Stomach (tissue), 4 donors: Measurements from ENCODE around the gene VAV3.

ENCODE experiments used
- EP300 ChIP-seq: sonication (generic); formaldehyde crosslinking; IDR thresholded peaks from one replicate; pipeline ENCODE4 v1.6.1; 2017; ENCODE audit warnings: antibody characterized with exemption
- POLR2A ChIP-seq, 4 donors: fragments of 450-650 bp; IDR thresholded peaks; one replicate each; pipeline ENCODE4 v1.6.1; 2016; ENCODE audit warnings: antibody characterized with exemption in 4 of 4, control low read depth in 2 of 4, mild to moderate bottlenecking in 1 of 4, moderate library complexity in 1 of 4
- TF ChIP-seq, protein P1 (sequence below), 7 experiments: fragments of 450-650 bp in 4 of 7; fragments of 200-600 bp in 3 of 7; sonication (generic) in 3 of 7; IDR thresholded peaks; one replicate each; pipeline ENCODE4 v1.5.1; 2016 to 2019; ENCODE audit warnings: antibody characterized with exemption in 7 of 7, control low read depth in 2 of 7, mild to moderate bottlenecking in 1 of 7

DNA sequence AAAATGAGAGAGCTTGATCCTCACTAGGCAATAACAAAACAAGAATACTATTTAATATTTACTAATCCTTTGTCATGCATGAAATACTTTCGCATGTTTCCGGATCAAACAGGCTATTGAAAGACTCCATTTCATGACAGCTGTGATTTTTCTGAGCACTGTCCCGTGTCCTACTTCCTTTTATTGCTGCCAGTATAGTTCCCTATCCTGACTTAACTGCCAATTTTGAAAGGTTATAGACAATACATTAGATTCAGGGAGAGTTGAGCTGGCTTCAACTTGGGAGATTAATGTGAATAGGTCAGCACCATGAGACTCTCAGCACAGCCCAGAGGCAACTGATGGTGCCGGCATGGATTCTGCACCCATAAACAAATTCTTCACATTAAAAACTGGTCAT, 225.8 kb downstream of the VAV3 start:
- TF ChIP-seq, protein P1, sequence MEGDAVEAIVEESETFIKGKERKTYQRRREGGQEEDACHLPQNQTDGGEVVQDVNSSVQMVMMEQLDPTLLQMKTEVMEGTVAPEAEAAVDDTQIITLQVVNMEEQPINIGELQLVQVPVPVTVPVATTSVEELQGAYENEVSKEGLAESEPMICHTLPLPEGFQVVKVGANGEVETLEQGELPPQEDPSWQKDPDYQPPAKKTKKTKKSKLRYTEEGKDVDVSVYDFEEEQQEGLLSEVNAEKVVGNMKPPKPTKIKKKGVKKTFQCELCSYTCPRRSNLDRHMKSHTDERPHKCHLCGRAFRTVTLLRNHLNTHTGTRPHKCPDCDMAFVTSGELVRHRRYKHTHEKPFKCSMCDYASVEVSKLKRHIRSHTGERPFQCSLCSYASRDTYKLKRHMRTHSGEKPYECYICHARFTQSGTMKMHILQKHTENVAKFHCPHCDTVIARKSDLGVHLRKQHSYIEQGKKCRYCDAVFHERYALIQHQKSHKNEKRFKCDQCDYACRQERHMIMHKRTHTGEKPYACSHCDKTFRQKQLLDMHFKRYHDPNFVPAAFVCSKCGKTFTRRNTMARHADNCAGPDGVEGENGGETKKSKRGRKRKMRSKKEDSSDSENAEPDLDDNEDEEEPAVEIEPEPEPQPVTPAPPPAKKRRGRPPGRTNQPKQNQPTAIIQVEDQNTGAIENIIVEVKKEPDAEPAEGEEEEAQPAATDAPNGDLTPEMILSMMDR (IDR thresholded peaks at IDR 0.05): no peak
- TF ChIP-seq POLR2A (IDR thresholded peaks at IDR 0.05) (no peak), EP300 (no peak)
